Neutrophil (primary cell): ENCODE data around the gene OR9A4.

Experiments used
- H3K27ac ChIP-seq: fragments of 200-600 bp; sonication (generic); 2 replicates; pipeline ENCODE4 v1.5.1; 2016; ENCODE audit warnings: mild to moderate bottlenecking, moderate library complexity
- H3K27me3 ChIP-seq: fragments of 200-600 bp; sonication (generic); 2 replicates; pipeline ENCODE4 v1.6.0; 2016; ENCODE audit warnings: mild to moderate bottlenecking
- H3K36me3 ChIP-seq: fragments of 200-600 bp; sonication (generic); 2 replicates; pipeline ENCODE4 v1.5.1; 2017
- H3K4me1 ChIP-seq, 2 experiments: fragments of 200-600 bp in 1 of 2; sonication (generic) in 1 of 2; 1 replicate in 1 of 2; 2 replicates in 1 of 2; pipeline versions ENCODE4 v1.5.1 to v1.6.1; 2013 to 2016; ENCODE audit warnings: low read depth in 1 of 2, low read length in 1 of 2, mild to moderate bottlenecking in 1 of 2, moderate library complexity in 1 of 2; ENCODE audit not compliant: control insufficient read depth in 1 of 2, insufficient read depth in 1 of 2
- H3K4me3 ChIP-seq, 2 experiments: fragments of 200-600 bp in 1 of 2; sonication (generic) in 1 of 2; 1 replicate in 1 of 2; 2 replicates in 1 of 2; pipeline ENCODE4 v1.5.1; 2013 to 2016; ENCODE audit warnings: low read depth in 1 of 2, low read length in 1 of 2, mild to moderate bottlenecking in 1 of 2, moderate library complexity in 1 of 2
- H3K9me3 ChIP-seq: fragments of 200-600 bp; sonication (generic); 2 replicates; pipeline ENCODE4 v1.5.1; 2016
- CTCF ChIP-seq: fragments of 200-600 bp; sonication (generic); IDR thresholded peaks from 2 replicates; pipeline ENCODE4 v1.5.1; 2016; ENCODE audit warnings: antibody characterized with exemption

OR9A4 gene

GRCh38 chr7:141946796-141947195, 30.6 kb downstream of the OR9A4 start, which contains the start of gene CLEC5A:
CLEC5A (minus strand) TSS chr7:141946974; CDS start chr7:141946292, 682 bp downstream.
- no peak for TF ChIP-seq CTCF
- Histone ChIP-seq H3K9me3 (no peaks in the 10 kb centered on the region), H3K4me1 (peaks cover 93% of the 10 kb centered on the region in 2 experiments), H3K36me3 (no peaks in the 10 kb centered on the region), H3K27ac (peak within 1 kb of the TSS; percentile 81), H3K27me3 (no peaks in the 10 kb centered on the region), H3K4me3 (peak within 1 kb of the TSS; percentile 37 to 55)

GRCh38 chr7:141949021-141949420, 32.8 kb downstream of the OR9A4 start:
- H3K27me3 ChIP-seq, result no peaks in the 10 kb centered on the region
- H3K36me3 ChIP-seq, result no peaks in the 10 kb centered on the region
- H3K27ac ChIP-seq, result no peak overlapping the region
- H3K4me3 ChIP-seq, result no peak overlapping the region
- peaks cover 74 to 76% of the 10 kb centered on the region in 2 experiments for H3K4me1 ChIP-seq
- H3K9me3 ChIP-seq, result no peaks in the 10 kb centered on the region
- no peak for TF ChIP-seq CTCF

GRCh38 chr7:141949451-141949850, 33.3 kb downstream of the OR9A4 start:
- Histone ChIP-seq H3K36me3 (no peaks in the 10 kb centered on the region), H3K4me1 (peaks cover 73 to 76% of the 10 kb centered on the region in 2 experiments)
- TF ChIP-seq CTCF, result no peak

GRCh38 chr7:141949911-141950310, 33.7 kb downstream of the OR9A4 start:
- Histone ChIP-seq H3K4me1 (peaks cover 68 to 75% of the 10 kb centered on the region in 2 experiments), H3K36me3 (no peaks in the 10 kb centered on the region), H3K4me3 (no peak overlapping the region), H3K9me3 (no peaks in the 10 kb centered on the region), H3K27ac (no peak overlapping the region), H3K27me3 (no peaks in the 10 kb centered on the region)
- TF ChIP-seq CTCF, result no peak

More at GRCh38 chr7:141949451-141949850, 33.3 kb downstream of the OR9A4 start:
- Histone ChIP-seq H3K27ac (no peak overlapping the region), H3K9me3 (no peaks in the 10 kb centered on the region), H3K4me3 (no peak overlapping the region), H3K27me3 (no peaks in the 10 kb centered on the region)

- Histone ChIP-seq H3K9me3 (no peaks in the 10 kb centered on the region), H3K27me3 (no peaks in the 10 kb centered on the region), H3K36me3 (no peaks in the 10 kb centered on the region), H3K4me1 (peaks cover 65 to 71% of the 10 kb centered on the region in 2 experiments), H3K27ac (peak overlapping the region; percentile 16), H3K4me3 (no peak overlapping the region)
- TF ChIP-seq CTCF, result no peak
These were observed 34.6 kb downstream of the OR9A4 start for GRCh38 chr7:141950806-141951205.

- Histone ChIP-seq H3K27me3 (no peaks in the 10 kb centered on the region), H3K4me1 (peaks cover 63 to 65% of the 10 kb centered on the region in 2 experiments), H3K27ac (no peak overlapping the region), H3K4me3 (no peak overlapping the region), H3K36me3 (no peaks in the 10 kb centered on the region), H3K9me3 (no peaks in the 10 kb centered on the region)
- TF ChIP-seq CTCF, result no peak
These were observed 36.3 kb downstream of the OR9A4 start for GRCh38 chr7:141952461-141952860.
